Activated CD4-positive, alpha-beta T cell treated with anti-CD3 and anti-CD28 coated beads for 36 hours (primary cell): ENCODE results near the gene SCAPER. TPM values are rescaled to one million over a fixed set of nuclear protein-coding genes. Genes with fewer than 3 reads are reported as not detected.
A peak's percentile ranks its signal among the peaks of the same experiment; 100 is the strongest.
"Not testable (repeated sequence)": the region's sequence is repeated elsewhere in the genome, so short reads cannot be mapped to it uniquely, and the experiment has no call there.

Experiments used
- ATAC-seq: fragments of 200-7000 bp; cut with Tn5 transposase; one replicate; pipeline ENCODE4 v1.10.0; 2021; ENCODE audit warnings: mild to moderate bottlenecking, moderate library complexity
- CTCF ChIA-PET: fragments of 350-600 bp; sonication (Branson Sonifier 250); formaldehyde crosslinking; loops from one replicate; lab custom pipeline; 2021; ENCODE audit warnings: antibody characterized with exemption; lab: Charles Lee
- POLR2A ChIA-PET: fragments of 350-600 bp; sonication (Branson Sonifier 250); formaldehyde crosslinking; loops from one replicate; lab custom pipeline; 2021; ENCODE audit warnings: antibody characterized with exemption, inconsistent platforms; lab: Charles Lee
- DNase-seq: peaks from one replicate; pipeline ENCODE4 v3.0.0-alpha.2; 2020
- H3K27ac Mint-ChIP-seq: one replicate; pipeline ENCODE4 v1.8.0; 2021; ENCODE audit warnings: mixed read lengths
- H3K27me3 Mint-ChIP-seq: one replicate; pipeline ENCODE4 v1.8.0; 2021; ENCODE audit warnings: mixed read lengths
- H3K36me3 Mint-ChIP-seq: one replicate; pipeline ENCODE4 v1.8.0; 2021; ENCODE audit warnings: low read depth, mixed read lengths
- H3K4me1 Mint-ChIP-seq: one replicate; pipeline ENCODE4 v1.8.0; 2021; ENCODE audit warnings: mixed read lengths
- H3K4me3 Mint-ChIP-seq: one replicate; pipeline ENCODE4 v1.8.0; 2021; ENCODE audit warnings: mild to moderate bottlenecking, moderate library complexity, mixed read lengths
- H3K9me3 Mint-ChIP-seq: one replicate; pipeline ENCODE4 v1.8.0; 2021; ENCODE audit warnings: low read depth, mixed read lengths
- intact Hi-C, 2 experiments: fragments of 100-400 bp; cut with DNase I in 1 of 2; cut with micrococcal nuclease in 1 of 2; formaldehyde crosslinking; loops; one replicate each; pipeline versions ENCODE4 v1.14.2 to v1.15.1; 2022 to 2024; cut with DNase I, micrococcal nuclease
- total RNA-seq, 2 experiments: library from RNA; stranded (reverse); gene quantifications; one replicate each; pipeline ENCODE4 v1.2.3, GENCODE V29; 2021

SCAPER gene
- total RNA-seq, 2 experiments from 2014 or later = 25.9 to 35.2 TPM

DNA sequence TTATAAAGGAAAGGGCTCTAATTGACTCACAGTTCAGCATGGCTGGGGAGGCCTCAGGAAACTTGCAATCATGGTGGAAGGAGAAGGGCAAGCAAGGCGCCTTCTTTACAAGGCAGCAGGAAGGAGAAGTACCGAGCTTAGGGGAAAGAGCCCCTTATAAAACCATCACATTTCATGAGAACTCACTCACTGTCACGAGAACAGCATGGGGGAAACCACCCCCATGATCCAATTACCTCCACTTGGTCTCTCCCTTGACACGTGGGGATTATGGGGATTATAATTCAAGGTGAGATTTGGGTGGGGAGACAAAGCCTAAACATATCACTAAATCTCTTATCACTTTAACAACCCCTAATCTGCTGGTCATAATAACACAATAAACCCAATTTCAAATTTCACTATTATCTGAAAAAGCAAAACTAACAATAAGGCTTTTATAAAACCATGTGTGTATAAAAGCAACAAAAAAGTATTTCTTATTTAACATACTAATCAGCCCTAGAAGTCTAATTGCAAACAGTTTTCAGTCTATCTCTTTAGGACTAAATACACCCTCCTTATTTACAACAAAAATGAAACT is 43.2 kb downstream of the SCAPER start:
- ChIA-PET POLR2A (no interaction called here), CTCF (no interaction called here)
- intact Hi-C loops = loop anchor here in 1 of 2 experiments (10.0 kb wide), 2 partner anchors 207 to 627 kb away; no protein-coding TSS in a partner anchor
- no peak for DNase-seq
- no peak for ATAC-seq
- peaks cover 11% of the 10 kb centered on the region for H3K36me3 Mint-ChIP-seq
- H3K9me3 Mint-ChIP-seq = no peaks in the 10 kb centered on the region
- peaks cover 49% of the 10 kb centered on the region for H3K4me1 Mint-ChIP-seq
- no peak overlapping the region for H3K27ac Mint-ChIP-seq
- no peaks in the 10 kb centered on the region for H3K27me3 Mint-ChIP-seq
- no peak overlapping the region for H3K4me3 Mint-ChIP-seq

DNA sequence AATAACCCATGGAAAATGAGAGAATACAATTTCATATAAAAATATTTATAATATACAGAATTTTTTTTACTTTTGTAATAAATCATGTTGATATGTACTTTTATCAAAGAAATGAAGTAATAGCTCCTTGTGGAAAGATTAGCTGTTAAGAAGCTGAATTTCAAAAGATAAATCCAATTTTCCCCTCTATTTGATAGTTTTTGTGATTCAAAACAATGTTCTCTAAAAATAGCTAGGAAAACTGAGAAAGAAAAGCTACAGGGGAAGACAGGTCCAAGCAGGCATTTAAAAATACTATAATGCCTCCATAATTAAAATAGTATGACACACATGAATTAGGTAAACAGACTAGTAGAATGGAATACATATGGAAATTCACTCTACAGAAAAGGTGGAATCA is 44.9 kb downstream of the SCAPER start:
- intact Hi-C loops = loop anchor here in 1 of 2 experiments (10.0 kb wide), 2 partner anchors 205 to 625 kb away; no protein-coding TSS in a partner anchor
- H3K4me1 Mint-ChIP-seq = peaks cover 37% of the 10 kb centered on the region
- DNase-seq (no peak), ATAC-seq (no peak)
- POLR2A ChIA-PET = no interaction called here
- H3K36me3 Mint-ChIP-seq = peaks cover 22% of the 10 kb centered on the region
- no peak overlapping the region for H3K4me3 Mint-ChIP-seq
- H3K27ac Mint-ChIP-seq = no peak overlapping the region
- H3K9me3 Mint-ChIP-seq = peaks cover 6% of the 10 kb centered on the region
- CTCF ChIA-PET = interaction anchor here (1.9 kb wide), 1 partner anchor 17 kb away, joined by 5 read pairs; no protein-coding TSS in a partner anchor
- H3K27me3 Mint-ChIP-seq = no peaks in the 10 kb centered on the region

DNA sequence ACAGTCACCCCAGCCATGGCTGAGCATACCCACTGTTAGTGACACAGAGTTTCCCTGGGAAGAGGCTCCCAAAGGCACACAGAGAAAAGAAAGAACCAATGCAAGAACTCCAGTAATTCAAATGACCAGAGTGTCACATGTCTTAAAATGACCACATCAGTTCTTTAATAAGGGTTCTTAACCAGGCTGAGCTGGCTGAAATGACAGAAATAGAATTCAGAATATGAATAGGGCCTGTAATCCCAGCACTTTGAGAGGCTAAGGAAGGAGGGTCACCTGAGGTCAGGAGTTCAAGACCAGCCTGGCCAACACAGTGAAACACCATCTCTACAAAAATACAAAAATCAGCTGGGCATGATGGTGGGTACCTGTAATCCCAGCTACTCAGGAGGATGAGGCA is 54.8 kb downstream of the SCAPER start:
- DNase-seq, H3K27me3 Mint-ChIP-seq, H3K27ac Mint-ChIP-seq, intact Hi-C loops, H3K4me1 Mint-ChIP-seq, ATAC-seq, CTCF ChIA-PET, H3K4me3 Mint-ChIP-seq, POLR2A ChIA-PET: not testable (repeated sequence)
- peaks cover 20% of the 10 kb centered on the region for H3K9me3 Mint-ChIP-seq
- H3K36me3 Mint-ChIP-seq = peaks cover 63% of the 10 kb centered on the region

DNA sequence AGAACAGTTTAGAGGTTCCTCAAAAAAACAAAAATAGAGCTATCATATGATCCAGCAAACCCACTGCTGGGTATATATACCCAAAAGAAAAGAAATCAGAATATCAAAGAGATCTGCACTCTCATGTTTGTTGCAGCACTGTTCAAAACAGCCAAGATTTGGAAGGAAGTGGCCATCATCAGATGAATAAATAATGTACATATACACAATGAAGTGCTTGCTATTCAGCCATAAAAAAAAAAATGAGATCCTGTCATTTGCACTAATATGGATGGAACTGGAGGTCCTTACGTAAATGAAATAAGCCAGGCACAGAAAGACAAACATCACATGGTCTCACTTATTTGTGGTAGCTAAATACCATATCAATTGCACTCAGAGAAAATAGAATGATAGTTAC is 58.4 kb downstream of the SCAPER start:
- ATAC-seq (no peak), DNase-seq (no peak)
- POLR2A ChIA-PET = interaction anchor here (0.7 kb wide), 1 partner anchor 9 kb away, joined by 9 read pairs; no protein-coding TSS in a partner anchor
- CTCF ChIA-PET = interaction anchor here (1.1 kb wide), 1 partner anchor 656 kb away, joined by 4 read pairs; no protein-coding TSS in a partner anchor
- Mint-ChIP-seq H3K4me3 (no peak overlapping the region), H3K36me3 (peaks cover 35% of the 10 kb centered on the region), H3K27me3 (no peaks in the 10 kb centered on the region), H3K9me3 (peaks cover 7% of the 10 kb centered on the region), H3K4me1 (peaks cover 23% of the 10 kb centered on the region), H3K27ac (no peak overlapping the region)
- intact Hi-C loops = no loop called here

DNA sequence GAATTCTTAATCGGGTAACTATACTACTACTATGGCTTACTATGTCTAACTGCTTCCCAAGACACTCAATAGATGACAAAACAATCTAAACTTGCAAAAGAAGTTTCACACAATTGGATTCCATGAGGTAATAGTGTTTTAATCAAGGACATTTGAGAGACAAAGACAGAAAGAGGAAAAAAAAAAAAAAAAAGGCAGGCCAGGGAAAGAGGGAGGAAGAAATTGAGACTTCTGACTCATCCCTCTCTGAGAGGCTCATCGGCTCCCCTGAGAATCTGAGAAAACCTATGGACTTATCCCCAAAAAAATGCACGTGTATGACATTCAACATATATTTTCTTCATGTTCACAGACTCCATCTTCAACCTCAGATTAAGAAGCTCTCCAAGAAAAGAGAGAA is 61.0 kb downstream of the SCAPER start:
- peaks cover 18% of the 10 kb centered on the region for H3K36me3 Mint-ChIP-seq
- DNase-seq (no peak), ATAC-seq (no peak)
- ChIA-PET POLR2A (no interaction called here), CTCF (interaction anchor here (1.0 to 1.6 kb wide), 3 partner anchors 16 to 58 kb away, joined by 4 to 5 read pairs (median 4); no protein-coding TSS in a partner anchor)
- no peaks in the 10 kb centered on the region for H3K9me3 Mint-ChIP-seq
- no peaks in the 10 kb centered on the region for H3K27me3 Mint-ChIP-seq
- H3K27ac Mint-ChIP-seq = no peak overlapping the region
- peaks cover 23% of the 10 kb centered on the region for H3K4me1 Mint-ChIP-seq
- no peak overlapping the region for H3K4me3 Mint-ChIP-seq
- intact Hi-C loops = no loop called here

DNA sequence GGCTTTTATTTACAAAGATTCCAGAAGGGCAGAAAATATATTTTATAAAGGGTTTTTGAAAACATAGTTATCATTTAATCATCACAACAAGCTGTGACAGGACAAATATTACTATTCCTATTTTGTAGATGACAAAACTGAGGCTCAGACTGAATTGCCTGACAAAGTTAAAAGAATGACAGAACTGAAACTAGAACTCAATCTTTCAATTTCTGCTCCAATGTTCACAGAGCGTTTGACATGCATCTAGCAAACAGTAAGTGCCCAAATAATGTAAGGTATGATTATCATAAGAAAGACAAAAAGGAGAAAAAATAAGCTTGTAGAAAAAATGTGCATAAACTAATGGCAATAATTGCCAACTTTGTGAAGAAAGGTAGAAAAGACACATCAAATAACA is 61.9 kb downstream of the SCAPER start:
- Mint-ChIP-seq H3K4me1 (peaks cover 23% of the 10 kb centered on the region), H3K9me3 (no peaks in the 10 kb centered on the region), H3K4me3 (no peak overlapping the region), H3K27ac (no peak overlapping the region), H3K36me3 (peaks cover 22% of the 10 kb centered on the region), H3K27me3 (no peaks in the 10 kb centered on the region)
- ChIA-PET CTCF (interaction anchor here (0.7 to 1.6 kb wide), 5 partner anchors 14 to 693 kb away, joined by 3 to 5 read pairs (median 3); no protein-coding TSS in a partner anchor), POLR2A (no interaction called here)
- ATAC-seq = no peak
- DNase-seq = no peak
- intact Hi-C loops = no loop called here

DNA sequence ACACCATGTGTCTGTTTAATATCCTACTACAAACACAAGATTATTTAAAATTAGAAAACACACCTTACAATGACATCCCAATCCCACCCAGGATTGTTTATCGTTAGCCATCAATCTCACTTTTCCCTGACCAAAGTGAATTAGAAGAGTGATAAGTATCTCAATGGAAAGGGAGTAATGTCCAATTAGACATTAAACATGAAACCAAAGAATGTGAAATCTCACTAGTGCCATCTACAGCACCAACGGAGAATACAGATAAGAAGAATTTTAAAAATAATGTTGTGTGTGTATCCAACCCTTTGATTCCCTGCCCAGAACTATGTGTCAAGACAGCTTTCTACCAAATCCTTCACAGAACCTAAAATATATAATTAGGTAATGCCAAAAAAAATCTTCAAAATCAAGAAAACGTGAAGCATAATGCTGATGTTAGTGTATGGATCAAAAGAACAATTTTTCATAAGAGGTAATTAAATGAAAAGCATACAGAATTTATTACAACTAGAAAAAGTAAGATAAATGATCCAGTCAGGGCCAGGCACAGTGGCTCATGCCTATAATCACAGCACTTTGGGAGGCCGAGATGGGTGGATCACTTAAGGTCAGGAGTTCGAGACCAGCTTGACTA is 64.2 kb downstream of the SCAPER start:
- intact Hi-C loops = loop anchor here in 1 of 2 experiments (1.0 to 2.0 kb wide), 2 partner anchors 198 to 651 kb away; no protein-coding TSS in a partner anchor
- DNase-seq = no peak
- ChIA-PET POLR2A (interaction anchor here (0.6 kb wide), 1 partner anchor 13 kb away, joined by 8 read pairs; no protein-coding TSS in a partner anchor), CTCF (interaction anchor here (0.6 kb wide), 2 partner anchors 85 to 267 kb away, joined by 3 to 5 read pairs; no protein-coding TSS in a partner anchor)
- H3K36me3 Mint-ChIP-seq = peaks cover 36% of the 10 kb centered on the region
- no peak overlapping the region for H3K4me3 Mint-ChIP-seq
- ATAC-seq = no peak
- H3K27ac Mint-ChIP-seq = no peak overlapping the region
- H3K4me1 Mint-ChIP-seq = peaks cover 28% of the 10 kb centered on the region
- H3K9me3 Mint-ChIP-seq = peaks cover 12% of the 10 kb centered on the region
- H3K27me3 Mint-ChIP-seq = no peaks in the 10 kb centered on the region

DNA sequence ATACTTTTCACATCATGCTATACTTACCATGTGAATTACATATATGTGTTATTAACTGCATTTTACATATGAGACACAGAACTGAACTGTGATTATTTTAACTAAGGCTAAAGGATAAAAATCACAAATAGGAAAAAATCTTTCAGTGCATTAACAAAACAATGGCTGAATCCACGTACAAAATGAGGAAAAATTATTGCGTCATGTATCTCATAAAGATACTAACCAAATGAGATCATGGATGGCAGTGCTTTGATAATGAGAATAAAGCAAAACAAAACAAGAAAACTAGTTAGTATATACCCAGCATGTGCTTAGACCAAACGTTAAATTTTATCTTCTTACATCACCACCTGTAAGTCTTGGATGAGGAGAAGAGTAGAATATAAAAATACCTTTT is 66.0 kb downstream of the SCAPER start:
- Mint-ChIP-seq H3K27ac (no peak overlapping the region), H3K27me3 (no peaks in the 10 kb centered on the region), H3K4me3 (no peak overlapping the region), H3K4me1 (peaks cover 17% of the 10 kb centered on the region), H3K36me3 (peaks cover 45% of the 10 kb centered on the region), H3K9me3 (peaks cover 17% of the 10 kb centered on the region)
- intact Hi-C loops = no loop called here
- ChIA-PET CTCF (no interaction called here), POLR2A (no interaction called here)
- ATAC-seq (no peak), DNase-seq (no peak)

DNA sequence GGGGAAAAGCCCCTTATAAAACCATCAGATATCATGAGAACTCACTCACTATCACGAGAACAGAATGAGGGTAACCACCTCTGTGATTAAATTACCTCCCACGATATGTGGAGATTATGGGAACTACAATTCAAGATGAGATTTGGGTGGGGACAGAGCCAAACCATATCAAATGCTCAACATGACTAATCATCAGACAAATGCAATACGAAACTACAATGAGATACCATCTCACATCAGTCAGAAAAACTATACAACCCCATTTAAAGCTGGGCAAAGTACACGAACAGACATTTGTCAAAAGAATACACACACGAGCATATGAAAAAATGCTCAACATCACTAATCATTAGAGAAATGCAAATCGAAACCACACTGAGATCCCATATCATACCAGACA is 67.7 kb downstream of the SCAPER start:
- DNase-seq (no peak), ATAC-seq (peak; percentile 26)
- Mint-ChIP-seq H3K9me3 (peaks cover 30% of the 10 kb centered on the region), H3K4me3 (no peak overlapping the region), H3K27me3 (no peaks in the 10 kb centered on the region), H3K4me1 (peaks cover 11% of the 10 kb centered on the region), H3K27ac (no peak overlapping the region), H3K36me3 (peaks cover 59% of the 10 kb centered on the region)
- intact Hi-C loops = no loop called here
- POLR2A ChIA-PET = no interaction called here
- CTCF ChIA-PET = no interaction called here

DNA sequence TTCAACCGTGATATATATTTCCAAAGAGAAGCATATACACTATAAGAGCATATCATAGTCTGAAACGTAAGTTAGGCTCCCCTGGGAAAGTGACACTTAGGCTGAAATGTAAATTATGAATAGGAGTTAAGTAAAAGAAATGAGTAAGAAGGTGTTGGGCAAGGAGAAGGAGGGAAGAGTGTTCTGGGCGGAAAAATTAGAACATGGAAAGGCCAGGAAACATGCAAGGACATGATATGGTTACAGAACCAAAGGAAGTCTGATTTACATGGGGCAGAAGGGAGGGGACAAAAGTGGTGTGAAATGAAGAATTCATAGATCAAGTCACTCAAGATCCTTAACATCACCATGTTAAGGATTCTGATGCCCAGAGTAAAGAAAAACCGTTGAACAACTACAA is 75.2 kb downstream of the SCAPER start:
- Mint-ChIP-seq H3K27me3 (no peaks in the 10 kb centered on the region), H3K4me1 (peaks cover 10% of the 10 kb centered on the region), H3K36me3 (peaks cover 29% of the 10 kb centered on the region), H3K4me3 (no peak overlapping the region), H3K27ac (no peak overlapping the region), H3K9me3 (peaks cover 19% of the 10 kb centered on the region)
- no peak for DNase-seq
- intact Hi-C loops = no loop called here
- ATAC-seq = no peak
- ChIA-PET POLR2A (no interaction called here), CTCF (interaction anchor here (0.6 kb wide), 1 partner anchor 13 kb away, joined by 3 read pairs; no protein-coding TSS in a partner anchor)

DNA sequence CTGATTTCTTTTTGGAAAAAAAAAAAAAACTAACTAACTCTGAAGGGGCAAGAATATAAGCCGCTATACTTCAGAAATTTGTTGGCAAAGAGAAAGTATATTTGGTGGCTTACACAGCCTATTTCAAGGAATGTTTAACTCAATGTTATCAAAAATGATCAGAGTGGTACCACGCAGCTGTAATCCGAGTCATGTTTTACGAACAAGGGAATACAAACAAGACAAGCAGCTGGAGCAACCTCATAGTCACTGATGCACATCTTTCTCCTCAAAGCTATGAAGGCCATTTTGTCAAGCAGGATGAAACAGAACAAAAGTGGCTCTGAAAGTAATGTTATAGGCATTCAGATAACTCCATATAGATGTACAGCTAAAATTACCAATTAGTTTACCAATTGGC is 81.2 kb downstream of the SCAPER start:
- Mint-ChIP-seq H3K27ac (no peak overlapping the region), H3K36me3 (peaks cover 13% of the 10 kb centered on the region), H3K9me3 (no peaks in the 10 kb centered on the region), H3K4me1 (peaks cover 19% of the 10 kb centered on the region), H3K4me3 (no peak overlapping the region), H3K27me3 (no peaks in the 10 kb centered on the region)
- ChIA-PET CTCF (no interaction called here), POLR2A (no interaction called here)
- intact Hi-C loops = no loop called here
- no peak for ATAC-seq
- DNase-seq = no peak
